Activated T-cell treated with anti-CD3 and anti-CD28 coated beads, Interleukin-2, amount 50 U/mL, for 4 hours (primary cell): ENCODE data around the gene FPGS. TPM values are rescaled to one million over a fixed set of nuclear protein-coding genes. Genes with fewer than 3 reads are reported as not detected.

ENCODE experiments used
- ATAC-seq, 2 donors: fragments of 200-7000 bp; cut with Tn5 transposase; one replicate each; pipeline ENCODE4 v1.10.0; 2021
- DNase-seq: peaks from one replicate; pipeline ENCODE4 v3.0.0-alpha.2; 2020
- H3K27me3 Mint-ChIP-seq: one replicate; pipeline ENCODE4 v1.8.0; 2021; ENCODE audit warnings: low read depth, mixed read lengths
- H3K36me3 Mint-ChIP-seq: one replicate; pipeline ENCODE4 v1.8.0; 2022; ENCODE audit warnings: mixed read lengths; ENCODE audit not compliant: insufficient read depth
- H3K4me1 Mint-ChIP-seq: one replicate; pipeline ENCODE4 v1.8.0; 2021; ENCODE audit warnings: low read depth, mixed read lengths
- H3K4me3 Mint-ChIP-seq: one replicate; pipeline ENCODE4 v1.8.0; 2021; ENCODE audit warnings: mild to moderate bottlenecking, moderate library complexity, mixed read lengths
- H3K9me3 Mint-ChIP-seq: one replicate; pipeline ENCODE4 v1.8.0; 2021; ENCODE audit warnings: mixed read lengths
- total RNA-seq, 3 donors: library from RNA; stranded (reverse); gene quantifications; one replicate each; pipeline ENCODE4 v1.2.1, GENCODE V29; 2021

Gene FPGS
- total RNA-seq, 3 donors from 2014 or later, result 137 to 149 (median 141) TPM

- DNase-seq, result no peak
- no peak for ATAC-seq
- H3K4me1 Mint-ChIP-seq, result peaks cover 74% of the 10 kb centered on the region
- peaks cover 13% of the 10 kb centered on the region for H3K36me3 Mint-ChIP-seq
- no peaks in the 10 kb centered on the region for H3K27me3 Mint-ChIP-seq
- H3K9me3 Mint-ChIP-seq, result no peaks in the 10 kb centered on the region
- H3K4me3 Mint-ChIP-seq, result no peak overlapping the region
Measured at GRCh38 chr9:127765418-127765817, 37.3 kb upstream of the FPGS start.

GRCh38 chr9:127767410-127767809 lies 35.3 kb upstream of the FPGS start:
- peak overlapping the region; percentile 53 for H3K4me3 Mint-ChIP-seq
- ATAC-seq (no peak), DNase-seq (no peak)
- H3K9me3 Mint-ChIP-seq, result no peaks in the 10 kb centered on the region
- H3K4me1 Mint-ChIP-seq, result peaks cover 85% of the 10 kb centered on the region
- H3K27me3 Mint-ChIP-seq, result no peaks in the 10 kb centered on the region
- peaks cover 13% of the 10 kb centered on the region for H3K36me3 Mint-ChIP-seq

GRCh38 chr9:127767909-127768331 lies 34.8 kb upstream of the FPGS start:
- peaks cover 82% of the 10 kb centered on the region for H3K4me1 Mint-ChIP-seq
- no peaks in the 10 kb centered on the region for H3K9me3 Mint-ChIP-seq
- no peak for DNase-seq
- H3K27me3 Mint-ChIP-seq, result no peaks in the 10 kb centered on the region
- peak overlapping the region; percentile 17 for H3K4me3 Mint-ChIP-seq
- peaks cover 13% of the 10 kb centered on the region for H3K36me3 Mint-ChIP-seq
- ATAC-seq, result no peak

GRCh38 chr9:127768698-127769097 lies 34.0 kb upstream of the FPGS start:
- ATAC-seq, result no peak
- Mint-ChIP-seq H3K36me3 (peaks cover 13% of the 10 kb centered on the region), H3K4me3 (peak overlapping the region; percentile 17), H3K9me3 (no peaks in the 10 kb centered on the region), H3K27me3 (no peaks in the 10 kb centered on the region), H3K4me1 (peaks cover 81% of the 10 kb centered on the region)
- no peak for DNase-seq

- H3K4me3 Mint-ChIP-seq, result peak overlapping the region; percentile 17
- H3K9me3 Mint-ChIP-seq, result no peaks in the 10 kb centered on the region
- DNase-seq (no peak), ATAC-seq (no peak)
- peaks cover 79% of the 10 kb centered on the region for H3K4me1 Mint-ChIP-seq
- peaks cover 15% of the 10 kb centered on the region for H3K36me3 Mint-ChIP-seq
- no peaks in the 10 kb centered on the region for H3K27me3 Mint-ChIP-seq
Measured at GRCh38 chr9:127769101-127769500, 33.6 kb upstream of the FPGS start.

- Mint-ChIP-seq H3K36me3 (peaks cover 17% of the 10 kb centered on the region), H3K4me3 (peak overlapping the region; percentile 86), H3K4me1 (peaks cover 73% of the 10 kb centered on the region), H3K9me3 (no peaks in the 10 kb centered on the region), H3K27me3 (no peaks in the 10 kb centered on the region)
- no peak for ATAC-seq
- no peak for DNase-seq
Measured at GRCh38 chr9:127769929-127770582, 32.6 kb upstream of the FPGS start.

- H3K4me3 Mint-ChIP-seq, result peak overlapping the region; percentile 86
- no peaks in the 10 kb centered on the region for H3K9me3 Mint-ChIP-seq
- DNase-seq (no peak), ATAC-seq (no peak)
- no peaks in the 10 kb centered on the region for H3K27me3 Mint-ChIP-seq
- peaks cover 14% of the 10 kb centered on the region for H3K36me3 Mint-ChIP-seq
- H3K4me1 Mint-ChIP-seq, result peaks cover 69% of the 10 kb centered on the region
Measured at GRCh38 chr9:127770583-127770904, 32.1 kb upstream of the FPGS start.

- peaks cover 13% of the 10 kb centered on the region for H3K36me3 Mint-ChIP-seq
- DNase-seq, result peak; percentile 96
- ATAC-seq, result peak; percentile 93 to 94
- H3K9me3 Mint-ChIP-seq, result no peaks in the 10 kb centered on the region
- peaks cover 65% of the 10 kb centered on the region for H3K4me1 Mint-ChIP-seq
- H3K27me3 Mint-ChIP-seq, result no peaks in the 10 kb centered on the region
- H3K4me3 Mint-ChIP-seq, result peak overlapping the region; percentile 86
Measured at GRCh38 chr9:127770905-127771569, 31.6 kb upstream of the FPGS start.

- H3K4me3 Mint-ChIP-seq, result peak overlapping the region; percentile 86
Measured at GRCh38 chr9:127771570-127772189, 31.0 kb upstream of the FPGS start.

GRCh38 chr9:127772603-127773002 lies 30.1 kb upstream of the FPGS start:
- Mint-ChIP-seq H3K36me3 (peaks cover 11% of the 10 kb centered on the region), H3K27me3 (no peaks in the 10 kb centered on the region), H3K9me3 (no peaks in the 10 kb centered on the region), H3K4me3 (no peak overlapping the region), H3K4me1 (peaks cover 64% of the 10 kb centered on the region)
- no peak for DNase-seq
- ATAC-seq, result no peak

More at GRCh38 chr9:127771570-127772189, 31.0 kb upstream of the FPGS start:
- DNase-seq (no peak), ATAC-seq (no peak)
- Mint-ChIP-seq H3K9me3 (no peaks in the 10 kb centered on the region), H3K36me3 (peaks cover 11% of the 10 kb centered on the region), H3K4me1 (peaks cover 67% of the 10 kb centered on the region), H3K27me3 (no peaks in the 10 kb centered on the region)

- DNase-seq (no peak), ATAC-seq (no peak)
- Mint-ChIP-seq H3K9me3 (no peaks in the 10 kb centered on the region), H3K4me3 (no peak overlapping the region), H3K4me1 (peaks cover 60% of the 10 kb centered on the region), H3K27me3 (no peaks in the 10 kb centered on the region), H3K36me3 (peaks cover 11% of the 10 kb centered on the region)
Measured at GRCh38 chr9:127773272-127773671, 29.4 kb upstream of the FPGS start.

- H3K4me3 Mint-ChIP-seq, result no peak overlapping the region
- ATAC-seq, result no peak
Measured at GRCh38 chr9:127773981-127774380, 28.7 kb upstream of the FPGS start.

GRCh38 chr9:127776195-127776923 lies 26.3 kb upstream of the FPGS start:
- H3K36me3 Mint-ChIP-seq, result peaks cover 6% of the 10 kb centered on the region
- ATAC-seq, result peak; percentile 46 to 47
- peak overlapping the region; percentile 96 for H3K4me3 Mint-ChIP-seq

More at GRCh38 chr9:127773981-127774380, 28.7 kb upstream of the FPGS start:
- DNase-seq, result no peak
- Mint-ChIP-seq H3K9me3 (no peaks in the 10 kb centered on the region), H3K36me3 (peaks cover 8% of the 10 kb centered on the region), H3K4me1 (peaks cover 56% of the 10 kb centered on the region), H3K27me3 (no peaks in the 10 kb centered on the region)

GRCh38 chr9:127776924-127777289 lies 25.8 kb upstream of the FPGS start:
- Mint-ChIP-seq H3K36me3 (peaks cover 6% of the 10 kb centered on the region), H3K27me3 (no peaks in the 10 kb centered on the region), H3K9me3 (no peaks in the 10 kb centered on the region), H3K4me1 (peaks cover 55% of the 10 kb centered on the region), H3K4me3 (peak overlapping the region; percentile 96)
- DNase-seq, result no peak
- peak in 1 of 2 donors; percentile 5 for ATAC-seq

More at GRCh38 chr9:127776195-127776923, 26.3 kb upstream of the FPGS start:
- peak; percentile 71 for DNase-seq
- peaks cover 53% of the 10 kb centered on the region for H3K4me1 Mint-ChIP-seq
- no peaks in the 10 kb centered on the region for H3K9me3 Mint-ChIP-seq
- H3K27me3 Mint-ChIP-seq, result no peaks in the 10 kb centered on the region
